Central memory CD8-positive, alpha-beta T cell (primary cell): ENCODE data around the gene TDRD9.
A peak's percentile ranks its signal among the peaks of the same experiment; 100 is the strongest.

Experiments
- ATAC-seq: fragments of 150-1000 bp; cut with Tn5 transposase; replicated peaks from 2 replicates; pipeline ENCODE4 v1.10.0; 2022; ENCODE audit warnings: mild to moderate bottlenecking, moderate FRiP score, moderate number of reproducible peaks; ENCODE audit not compliant: poor library complexity, severe bottlenecking; ENCODE audit errors: extremely low read depth
- DNase-seq, 2 donors: peaks; one replicate each; pipeline ENCODE4 v3.0.0; 2021; ENCODE audit warnings: low spot score in 2 of 2
- H3K27ac Mint-ChIP-seq: one replicate; pipeline ENCODE4 v1.8.0; 2022; ENCODE audit warnings: low read depth, mild to moderate bottlenecking, moderate library complexity, mixed read lengths
- H3K27me3 Mint-ChIP-seq: one replicate; pipeline ENCODE4 v1.8.0; 2022; ENCODE audit warnings: mixed read lengths
- H3K36me3 Mint-ChIP-seq: one replicate; pipeline ENCODE4 v1.8.0; 2022; ENCODE audit warnings: mild to moderate bottlenecking, moderate library complexity, mixed read lengths; ENCODE audit not compliant: insufficient read depth
- H3K4me1 Mint-ChIP-seq: one replicate; pipeline ENCODE4 v1.8.0; 2022; ENCODE audit warnings: mixed read lengths
- H3K4me3 Mint-ChIP-seq: one replicate; pipeline ENCODE4 v1.8.0; 2022; ENCODE audit warnings: mild to moderate bottlenecking, moderate library complexity, mixed read lengths
- H3K9me3 Mint-ChIP-seq: one replicate; pipeline ENCODE4 v1.8.0; 2022; ENCODE audit warnings: mixed read lengths

The TDRD9 gene, protein sequence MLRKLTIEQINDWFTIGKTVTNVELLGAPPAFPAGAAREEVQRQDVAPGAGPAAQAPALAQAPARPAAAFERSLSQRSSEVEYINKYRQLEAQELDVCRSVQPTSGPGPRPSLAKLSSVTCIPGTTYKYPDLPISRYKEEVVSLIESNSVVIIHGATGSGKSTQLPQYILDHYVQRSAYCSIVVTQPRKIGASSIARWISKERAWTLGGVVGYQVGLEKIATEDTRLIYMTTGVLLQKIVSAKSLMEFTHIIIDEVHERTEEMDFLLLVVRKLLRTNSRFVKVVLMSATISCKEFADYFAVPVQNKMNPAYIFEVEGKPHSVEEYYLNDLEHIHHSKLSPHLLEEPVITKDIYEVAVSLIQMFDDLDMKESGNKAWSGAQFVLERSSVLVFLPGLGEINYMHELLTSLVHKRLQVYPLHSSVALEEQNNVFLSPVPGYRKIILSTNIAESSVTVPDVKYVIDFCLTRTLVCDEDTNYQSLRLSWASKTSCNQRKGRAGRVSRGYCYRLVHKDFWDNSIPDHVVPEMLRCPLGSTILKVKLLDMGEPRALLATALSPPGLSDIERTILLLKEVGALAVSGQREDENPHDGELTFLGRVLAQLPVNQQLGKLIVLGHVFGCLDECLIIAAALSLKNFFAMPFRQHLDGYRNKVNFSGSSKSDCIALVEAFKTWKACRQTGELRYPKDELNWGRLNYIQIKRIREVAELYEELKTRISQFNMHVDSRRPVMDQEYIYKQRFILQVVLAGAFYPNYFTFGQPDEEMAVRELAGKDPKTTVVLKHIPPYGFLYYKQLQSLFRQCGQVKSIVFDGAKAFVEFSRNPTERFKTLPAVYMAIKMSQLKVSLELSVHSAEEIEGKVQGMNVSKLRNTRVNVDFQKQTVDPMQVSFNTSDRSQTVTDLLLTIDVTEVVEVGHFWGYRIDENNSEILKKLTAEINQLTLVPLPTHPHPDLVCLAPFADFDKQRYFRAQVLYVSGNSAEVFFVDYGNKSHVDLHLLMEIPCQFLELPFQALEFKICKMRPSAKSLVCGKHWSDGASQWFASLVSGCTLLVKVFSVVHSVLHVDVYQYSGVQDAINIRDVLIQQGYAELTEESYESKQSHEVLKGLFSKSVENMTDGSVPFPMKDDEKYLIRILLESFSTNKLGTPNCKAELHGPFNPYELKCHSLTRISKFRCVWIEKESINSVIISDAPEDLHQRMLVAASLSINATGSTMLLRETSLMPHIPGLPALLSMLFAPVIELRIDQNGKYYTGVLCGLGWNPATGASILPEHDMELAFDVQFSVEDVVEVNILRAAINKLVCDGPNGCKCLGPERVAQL (N-terminal part only)

DNA sequence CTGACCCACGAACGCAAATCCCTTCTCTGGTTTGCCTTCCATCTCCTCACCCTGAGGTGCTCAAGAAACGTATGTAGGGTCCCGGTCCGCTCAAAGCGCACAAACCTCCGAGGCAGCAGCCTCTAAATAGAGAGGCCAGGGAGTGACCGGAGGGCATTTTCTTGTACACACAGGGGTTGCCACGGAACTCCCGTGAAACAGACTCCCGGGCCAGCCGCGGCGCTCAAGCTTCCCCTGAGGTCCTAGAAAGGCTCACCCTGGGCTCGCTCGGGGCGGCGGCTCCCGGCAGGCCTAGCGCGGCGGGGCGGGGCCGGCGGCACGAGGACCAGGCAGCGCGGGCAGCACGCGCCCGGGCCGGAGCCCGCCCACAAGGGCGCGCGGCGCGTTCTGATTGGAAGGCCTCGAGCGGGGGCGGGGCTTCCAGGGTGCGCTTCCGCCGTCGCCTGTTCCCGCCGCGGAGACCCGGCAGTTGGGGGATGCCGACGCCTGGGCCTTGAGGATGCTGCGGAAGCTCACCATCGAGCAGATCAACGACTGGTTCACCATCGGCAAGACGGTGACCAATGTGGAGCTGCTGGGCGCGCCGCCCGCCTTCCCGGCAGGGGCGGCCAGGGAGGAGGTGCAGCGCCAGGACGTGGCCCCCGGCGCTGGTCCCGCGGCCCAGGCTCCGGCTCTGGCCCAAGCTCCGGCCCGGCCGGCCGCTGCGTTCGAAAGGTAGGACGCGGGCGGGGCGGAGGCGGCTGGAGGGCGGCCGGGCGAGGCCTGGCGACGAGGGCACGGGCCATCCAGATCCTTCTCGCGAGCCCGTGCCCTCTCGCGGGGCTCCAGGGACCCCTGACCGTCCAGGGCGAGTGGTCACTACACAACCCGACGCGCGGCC lies at the start of gene TDRD9:
TSS of gene TDRD9 (plus strand) at position 446 of the 880 bp plus-strand sequence. CDS start at position 500, 54 bp downstream.
- Mint-ChIP-seq H3K36me3 (peaks cover 2% of the 10 kb centered on the region), H3K4me1 (no peaks in the 10 kb centered on the region), H3K4me3 (no peak within 1 kb of the TSS), H3K27ac (no peak within 1 kb of the TSS), H3K9me3 (no peaks in the 10 kb centered on the region), H3K27me3 (peaks cover 7% of the 10 kb centered on the region)
- no peak for ATAC-seq
- DNase-seq: no peak

DNA sequence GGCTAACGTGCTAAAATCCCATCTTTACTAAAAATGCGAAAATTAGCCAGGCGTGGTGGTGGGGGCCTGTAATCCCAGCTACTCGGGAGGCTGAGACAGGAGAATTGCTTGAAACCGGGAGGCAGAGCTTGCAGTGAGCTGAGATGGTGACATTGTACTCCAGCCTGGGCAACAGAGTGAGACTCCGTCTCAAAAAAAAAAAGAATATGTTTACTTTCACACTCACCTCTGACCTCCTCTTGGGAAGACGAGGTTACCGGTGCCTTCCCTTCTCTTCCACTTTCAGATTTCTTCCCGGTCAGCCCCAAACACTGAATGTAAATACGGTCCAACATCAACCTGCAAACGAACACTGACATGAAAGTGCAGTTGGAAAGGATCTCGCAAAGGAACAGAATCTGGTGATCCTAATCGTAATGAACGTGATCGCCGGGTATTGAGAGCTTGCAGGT lies 49.1 kb upstream of the TDRD9 start:
- no peaks in the 10 kb centered on the region for H3K9me3 Mint-ChIP-seq
- DNase-seq (no peak), ATAC-seq (no peak)
- H3K27ac Mint-ChIP-seq: no peak overlapping the region
- H3K4me3 Mint-ChIP-seq: no peak overlapping the region
- no peaks in the 10 kb centered on the region for H3K4me1 Mint-ChIP-seq
- peaks cover 3% of the 10 kb centered on the region for H3K36me3 Mint-ChIP-seq
- peaks cover 12% of the 10 kb centered on the region for H3K27me3 Mint-ChIP-seq

DNA sequence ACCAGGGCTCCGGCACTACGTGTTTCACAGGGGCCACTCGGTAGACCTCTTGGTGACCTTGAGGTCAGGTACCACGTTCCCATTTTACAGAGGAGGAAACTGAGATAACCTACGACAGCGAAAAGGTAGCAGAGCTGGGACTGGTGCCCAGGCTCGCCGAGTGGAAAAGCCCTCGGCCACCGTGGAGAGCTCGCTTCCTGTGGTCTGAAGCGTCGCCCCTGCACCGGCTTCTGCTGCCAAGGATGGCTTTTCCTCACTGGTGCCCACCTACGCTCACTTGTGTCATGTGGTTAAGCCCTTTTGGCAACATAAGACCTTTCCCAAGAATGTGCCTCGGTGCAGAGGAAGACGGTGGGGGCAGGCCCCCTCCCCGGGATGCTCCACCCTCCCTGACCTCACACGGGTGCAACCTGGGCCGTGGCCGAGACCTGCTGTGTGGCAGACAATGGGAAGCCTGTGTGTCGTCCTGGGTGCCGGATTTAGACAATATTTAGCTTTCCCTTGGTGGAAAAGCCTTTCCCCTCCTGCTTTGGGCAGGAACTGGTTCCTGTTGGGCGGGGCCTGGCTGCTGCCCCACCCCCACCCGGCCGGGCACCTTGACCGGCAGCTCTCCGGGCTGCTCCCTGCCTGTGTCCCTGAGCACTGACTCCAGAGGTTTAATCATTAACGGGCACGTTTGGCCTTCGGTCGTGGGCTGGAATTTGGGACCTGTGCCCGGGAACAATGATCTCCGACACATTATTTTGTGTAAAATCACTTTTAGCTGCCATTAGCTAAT lies 48.5 kb upstream of the TDRD9 start:
- Mint-ChIP-seq H3K36me3 (peaks cover 3% of the 10 kb centered on the region), H3K27me3 (peaks cover 12% of the 10 kb centered on the region), H3K9me3 (no peaks in the 10 kb centered on the region), H3K4me1 (no peaks in the 10 kb centered on the region), H3K27ac (peak overlapping the region; percentile 25), H3K4me3 (peak overlapping the region; percentile 29)
- no peak for DNase-seq
- no peak for ATAC-seq

DNA sequence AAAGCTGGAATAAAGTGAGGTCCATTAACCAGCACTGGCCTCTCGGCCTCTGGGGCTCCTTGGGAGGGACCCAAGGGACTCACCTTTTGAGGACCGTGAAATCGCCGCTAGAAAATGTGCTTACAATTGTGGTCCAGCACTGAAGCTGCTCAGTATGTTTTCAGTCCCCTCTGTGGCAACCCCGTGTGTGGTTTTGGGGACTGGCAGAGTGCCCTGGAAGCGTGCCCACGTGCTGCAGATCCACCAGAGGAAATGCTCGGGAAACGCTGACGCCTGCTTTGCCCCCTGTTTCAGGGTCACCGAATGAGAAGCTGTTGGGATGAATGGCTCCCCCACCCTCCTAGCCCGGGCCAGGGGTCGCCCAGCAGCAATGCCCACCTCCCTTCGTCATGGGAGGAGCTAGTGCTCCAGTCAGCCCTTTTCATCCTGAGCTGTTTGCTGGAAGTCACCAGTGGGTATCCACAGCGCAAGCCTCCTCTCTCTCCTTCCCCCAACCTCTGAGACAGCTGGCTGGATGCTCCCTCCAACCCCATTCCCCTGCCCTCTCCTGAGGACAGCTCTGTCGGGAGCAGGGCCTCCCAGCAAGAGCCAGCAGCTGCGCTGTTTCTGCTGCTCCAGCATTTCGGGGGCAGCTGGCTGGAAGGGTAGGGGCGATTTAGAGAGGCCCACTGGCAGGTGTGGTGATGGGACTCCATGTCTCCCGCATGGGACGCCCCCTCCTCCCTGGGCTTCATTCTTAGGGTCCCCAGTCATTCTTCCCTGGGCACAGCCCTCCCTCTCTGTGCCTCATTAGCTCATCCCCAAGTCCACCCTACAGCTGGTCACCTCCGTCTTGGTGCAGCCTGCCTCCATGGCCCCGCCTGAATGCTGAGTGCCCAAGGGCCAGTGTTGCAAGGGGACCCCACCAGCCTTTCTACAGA lies 47.6 kb upstream of the TDRD9 start:
- Mint-ChIP-seq H3K4me1 (no peaks in the 10 kb centered on the region), H3K4me3 (peak overlapping the region; percentile 34), H3K36me3 (peaks cover 3% of the 10 kb centered on the region), H3K27ac (peak overlapping the region; percentile 25), H3K9me3 (no peaks in the 10 kb centered on the region), H3K27me3 (peaks cover 12% of the 10 kb centered on the region)
- DNase-seq (no peak), ATAC-seq (peak; percentile 54)

DNA sequence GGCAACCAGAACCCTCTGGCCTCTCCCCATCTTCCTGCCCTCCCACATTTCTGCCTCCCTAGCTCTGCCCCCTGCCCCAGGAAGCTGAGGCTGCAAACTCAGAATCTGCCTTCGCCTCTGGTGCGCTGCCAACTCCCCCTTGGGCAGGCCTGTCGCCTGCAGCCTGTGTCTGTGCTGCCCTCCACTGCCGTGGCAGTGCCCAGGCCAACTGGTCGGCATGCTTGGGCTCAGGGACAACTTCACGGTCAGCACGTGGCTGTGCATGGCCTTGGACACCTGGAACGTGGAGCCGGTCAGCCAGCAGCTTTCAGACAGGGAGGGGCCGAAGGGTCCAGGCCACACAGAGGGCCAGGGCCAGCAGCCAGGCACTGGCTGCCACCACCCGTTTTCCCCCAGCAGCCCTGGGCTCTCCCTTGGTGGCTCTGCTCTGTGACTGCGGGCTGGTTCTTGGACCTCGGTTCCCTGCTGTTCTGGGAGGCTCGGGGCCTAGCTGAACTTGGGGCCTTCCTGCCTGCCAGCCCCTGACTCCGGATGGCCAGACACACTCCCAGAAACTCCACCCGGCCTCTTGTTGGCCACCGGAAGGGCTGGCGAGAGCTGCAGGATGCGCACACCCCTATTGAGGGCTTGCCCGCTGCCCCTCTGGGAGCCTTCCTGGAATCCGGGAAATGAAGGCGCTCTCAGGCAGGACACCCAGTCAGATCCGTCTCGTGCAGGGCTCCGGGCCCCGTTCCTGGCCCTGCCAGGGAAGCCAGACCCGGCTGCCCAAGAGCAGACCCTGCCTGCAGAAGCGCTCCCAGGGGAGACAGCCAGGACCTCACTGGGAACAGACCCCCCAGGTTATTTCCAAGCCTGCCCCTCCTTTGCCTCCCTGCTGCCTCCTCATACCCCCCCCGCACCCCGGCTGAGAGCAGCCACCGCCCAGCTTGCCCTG lies 46.7 kb upstream of the TDRD9 start:
- Mint-ChIP-seq H3K9me3 (no peaks in the 10 kb centered on the region), H3K4me3 (peak overlapping the region; percentile 34), H3K36me3 (peaks cover 3% of the 10 kb centered on the region), H3K4me1 (no peaks in the 10 kb centered on the region), H3K27ac (no peak overlapping the region), H3K27me3 (peaks cover 12% of the 10 kb centered on the region)
- DNase-seq: no peak
- ATAC-seq: no peak

DNA sequence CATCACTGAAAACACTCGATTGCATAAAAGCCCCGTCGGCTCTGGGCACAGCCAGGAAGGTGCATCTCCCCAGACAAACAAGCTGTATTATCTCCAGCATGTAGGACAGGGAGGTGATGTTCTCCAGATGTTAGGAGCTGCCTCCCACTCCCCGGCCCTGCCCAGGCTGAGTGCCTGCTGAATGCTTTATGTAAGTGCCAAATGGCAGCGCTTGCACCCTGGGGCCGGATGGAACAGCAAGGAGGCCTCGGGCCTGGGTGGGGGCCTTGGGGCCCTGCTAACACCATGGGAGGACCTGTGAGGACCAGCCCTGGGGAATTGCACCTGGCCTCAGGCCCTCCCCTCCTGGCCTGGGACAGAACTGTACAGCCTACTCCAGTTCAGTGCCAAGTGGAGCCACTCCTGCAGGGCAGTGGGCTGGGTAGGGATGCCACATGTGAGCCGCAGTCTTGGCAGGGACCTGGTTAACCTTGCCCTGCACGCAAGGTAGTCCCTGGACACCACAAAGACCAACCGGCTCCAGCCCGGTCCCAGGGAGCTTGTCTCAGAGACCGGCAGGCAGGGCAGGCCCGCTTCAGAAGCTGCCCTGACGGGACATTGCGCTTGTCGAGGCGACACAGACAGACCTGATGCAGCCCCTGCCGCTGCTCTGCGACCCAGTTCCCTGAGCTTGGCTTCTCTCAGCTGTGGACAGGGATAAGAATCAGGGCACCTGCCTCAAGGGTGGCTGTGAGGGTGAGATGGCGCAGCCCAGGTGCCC lies 45.6 kb upstream of the TDRD9 start:
- no peak for ATAC-seq
- peaks cover 3% of the 10 kb centered on the region for H3K36me3 Mint-ChIP-seq
- no peak overlapping the region for H3K27ac Mint-ChIP-seq
- no peak for DNase-seq
- no peaks in the 10 kb centered on the region for H3K4me1 Mint-ChIP-seq
- no peaks in the 10 kb centered on the region for H3K9me3 Mint-ChIP-seq
- H3K27me3 Mint-ChIP-seq: peaks cover 12% of the 10 kb centered on the region
- H3K4me3 Mint-ChIP-seq: no peak overlapping the region

DNA sequence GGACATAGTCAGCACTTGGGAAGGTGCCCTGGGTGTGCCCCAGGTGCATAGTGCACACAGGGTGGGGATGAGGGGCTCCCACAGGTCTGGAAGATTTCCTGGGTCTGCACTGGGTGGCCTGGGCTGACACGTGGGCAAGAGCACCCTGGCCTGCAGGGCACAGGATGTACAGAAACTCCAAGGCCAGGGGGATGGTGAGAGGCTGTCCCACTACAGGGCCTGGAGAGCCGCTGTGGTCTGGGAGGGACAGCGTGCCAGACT lies 45.1 kb upstream of the TDRD9 start:
- DNase-seq (no peak), ATAC-seq (no peak)
- Mint-ChIP-seq H3K4me1 (no peaks in the 10 kb centered on the region), H3K9me3 (no peaks in the 10 kb centered on the region), H3K4me3 (no peak overlapping the region), H3K27ac (no peak overlapping the region), H3K27me3 (peaks cover 12% of the 10 kb centered on the region), H3K36me3 (peaks cover 3% of the 10 kb centered on the region)

DNA sequence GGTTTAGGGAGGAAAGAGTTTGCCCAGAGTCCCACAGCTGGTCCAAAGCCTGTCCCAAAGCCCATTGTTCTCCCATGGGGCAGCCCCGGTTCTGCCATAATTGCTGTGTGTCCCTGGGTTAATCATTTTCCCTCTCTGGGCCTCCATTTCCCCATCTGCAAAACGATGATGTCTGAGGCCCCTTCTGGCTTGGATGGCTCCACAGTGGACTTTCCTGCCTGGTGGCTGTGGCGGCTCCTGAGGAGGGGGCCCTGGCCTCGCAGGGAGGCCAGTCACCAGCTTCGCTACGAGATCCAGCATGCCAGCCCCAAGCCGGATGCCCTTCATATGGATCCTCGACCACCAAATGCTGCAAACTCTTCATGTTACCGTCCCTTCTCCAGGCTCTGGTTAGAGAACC lies 43.4 kb upstream of the TDRD9 start:
- DNase-seq (no peak), ATAC-seq (no peak)
- H3K27me3 Mint-ChIP-seq: peaks cover 12% of the 10 kb centered on the region
- H3K4me1 Mint-ChIP-seq: no peaks in the 10 kb centered on the region
- no peak overlapping the region for H3K27ac Mint-ChIP-seq
- H3K36me3 Mint-ChIP-seq: peaks cover 3% of the 10 kb centered on the region
- no peaks in the 10 kb centered on the region for H3K9me3 Mint-ChIP-seq
- no peak overlapping the region for H3K4me3 Mint-ChIP-seq

DNA sequence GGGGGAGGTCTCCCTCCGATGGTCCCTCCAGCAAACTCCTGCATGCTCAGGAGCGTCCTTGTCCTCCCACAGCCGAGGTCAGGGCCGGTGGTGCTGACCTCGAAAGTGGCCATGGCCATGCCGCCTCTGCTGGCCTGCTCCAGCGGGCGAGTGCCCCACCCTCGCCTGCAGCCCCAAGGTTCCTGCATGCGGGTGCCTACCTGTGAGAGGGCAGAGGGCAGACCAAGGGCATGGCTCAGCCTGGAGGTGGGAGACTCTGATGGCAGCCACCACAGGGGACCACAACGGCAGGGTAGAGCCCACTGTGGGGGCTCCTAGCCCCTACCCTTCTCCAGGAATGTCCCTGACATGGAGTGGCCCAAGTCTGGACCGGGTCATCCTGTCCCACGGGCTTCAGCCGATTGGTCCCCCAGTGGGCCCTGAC lies 42.7 kb upstream of the TDRD9 start:
- Mint-ChIP-seq H3K9me3 (no peaks in the 10 kb centered on the region), H3K4me3 (no peak overlapping the region), H3K36me3 (peaks cover 3% of the 10 kb centered on the region), H3K27me3 (peaks cover 10% of the 10 kb centered on the region), H3K27ac (no peak overlapping the region), H3K4me1 (no peaks in the 10 kb centered on the region)
- DNase-seq (no peak), ATAC-seq (no peak)
